Muscle layer of duodenum (tissue), 2 donors: ENCODE measurements around the gene BCAN.

Source experiments
- H3K27ac ChIP-seq: one replicate; pipeline ENCODE4 v1.7.0; 2013; ENCODE audit warnings: mild to moderate bottlenecking, low read length
- H3K27me3 ChIP-seq: one replicate; pipeline ENCODE4 v1.7.0; 2013; ENCODE audit warnings: low read depth, mild to moderate bottlenecking, control low read depth, low read length
- H3K36me3 ChIP-seq, 2 donors: one replicate each; pipeline ENCODE4 v1.7.0; 2013; ENCODE audit warnings: low read length in 2 of 2, control low read depth in 1 of 2, mild to moderate bottlenecking in 1 of 2; ENCODE audit not compliant: insufficient read depth in 2 of 2, control insufficient read depth in 1 of 2
- H3K4me1 ChIP-seq, 2 donors: one replicate each; pipeline ENCODE4 v1.7.0; 2013; ENCODE audit warnings: low read length in 2 of 2, mild to moderate bottlenecking in 2 of 2, control low read depth in 1 of 2, moderate library complexity in 1 of 2; ENCODE audit not compliant: insufficient read depth in 2 of 2, control insufficient read depth in 1 of 2
- H3K4me3 ChIP-seq, 2 donors: one replicate each; pipeline ENCODE4 v1.7.0; 2013; ENCODE audit warnings: low read length in 2 of 2, low read depth in 1 of 2, mild to moderate bottlenecking in 1 of 2
- H3K9me3 ChIP-seq, 2 donors: one replicate each; pipeline ENCODE4 v1.7.0; 2013; ENCODE audit warnings: low read length in 2 of 2, control low read depth in 1 of 2, mild to moderate bottlenecking in 1 of 2; ENCODE audit not compliant: control insufficient read depth in 1 of 2
- donor health status: healthy.

BCAN gene

DNA sequence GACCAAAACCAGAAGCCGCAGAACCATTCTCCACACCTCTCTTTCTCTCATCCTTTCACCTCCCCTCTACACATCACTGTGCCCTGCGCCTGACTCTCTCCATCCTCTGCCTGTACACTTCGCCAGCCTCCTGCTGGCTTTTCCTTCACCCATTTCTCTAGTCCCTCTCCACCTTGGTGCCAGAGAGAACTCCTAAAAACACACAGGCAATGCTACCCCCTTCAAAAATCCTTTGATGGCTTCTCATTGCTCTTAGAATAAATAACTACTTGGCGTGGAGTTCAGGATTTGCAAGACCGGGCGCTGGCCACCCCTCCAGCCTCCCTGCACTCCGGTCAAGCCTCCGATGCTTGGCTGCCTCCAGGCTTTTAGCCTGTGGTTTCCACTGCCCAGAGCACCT is 54.8 kb downstream of the BCAN start:
- peaks cover 0 to 10% of the 10 kb centered on the region in 2 donors for H3K4me1 ChIP-seq
- H3K36me3 ChIP-seq: peaks cover 0 to 5% of the 10 kb centered on the region in 2 donors
- no peaks in the 10 kb centered on the region for H3K9me3 ChIP-seq
- H3K27ac ChIP-seq: no peak overlapping the region
- H3K27me3 ChIP-seq: no peaks in the 10 kb centered on the region
- no peak overlapping the region for H3K4me3 ChIP-seq

DNA sequence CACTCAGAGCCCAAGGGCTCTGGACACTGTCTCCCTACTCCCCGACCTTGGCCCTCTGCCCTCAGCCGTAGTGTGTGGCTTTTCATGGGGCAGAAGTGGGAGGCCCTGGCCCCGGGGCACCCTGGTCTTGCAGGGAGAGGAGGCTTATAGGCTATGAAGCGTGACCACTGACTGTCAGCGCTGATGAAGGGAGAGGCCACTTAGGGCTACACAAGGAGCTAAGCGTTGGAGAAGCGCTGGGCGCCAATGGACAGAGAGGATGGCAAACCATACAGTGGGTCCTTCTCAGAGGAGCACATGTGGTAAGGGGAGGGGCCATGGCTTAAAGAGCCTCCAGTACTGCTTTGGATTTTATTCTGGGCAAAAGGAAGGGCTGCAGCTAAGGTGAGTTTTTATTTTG is 55.6 kb downstream of the BCAN start:
- Histone ChIP-seq H3K27me3 (no peaks in the 10 kb centered on the region), H3K4me3 (no peak overlapping the region), H3K9me3 (no peaks in the 10 kb centered on the region), H3K4me1 (peaks cover 0 to 7% of the 10 kb centered on the region in 2 donors), H3K36me3 (peaks cover 0 to 5% of the 10 kb centered on the region in 2 donors), H3K27ac (no peak overlapping the region)

DNA sequence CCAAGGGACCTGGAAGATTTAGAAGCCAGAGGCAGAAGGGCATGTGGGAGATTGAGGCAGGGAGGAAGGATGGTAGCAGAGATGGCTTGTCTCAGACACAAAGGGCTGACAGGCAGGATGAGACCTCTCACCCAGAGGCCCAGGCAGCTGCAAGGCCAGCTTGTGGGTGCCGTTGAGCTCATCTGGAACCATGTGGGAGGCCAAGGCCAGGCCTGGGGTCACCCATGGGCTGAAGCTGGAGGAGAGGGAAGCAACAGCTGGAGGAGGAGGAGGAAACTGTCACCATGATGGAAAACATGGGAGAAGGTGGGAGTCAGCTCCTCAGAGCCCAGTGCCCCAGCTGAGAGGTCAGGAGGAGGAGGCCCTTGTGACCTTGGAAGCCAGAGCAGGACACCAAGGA is 57.1 kb downstream of the BCAN start:
- no peak overlapping the region for H3K27ac ChIP-seq
- no peak overlapping the region for H3K4me3 ChIP-seq
- no peaks in the 10 kb centered on the region for H3K9me3 ChIP-seq
- peaks cover 10% of the 10 kb centered on the region for H3K27me3 ChIP-seq
- peaks cover 0 to 5% of the 10 kb centered on the region in 2 donors for H3K36me3 ChIP-seq
- H3K4me1 ChIP-seq: peaks cover 0 to 7% of the 10 kb centered on the region in 2 donors

DNA sequence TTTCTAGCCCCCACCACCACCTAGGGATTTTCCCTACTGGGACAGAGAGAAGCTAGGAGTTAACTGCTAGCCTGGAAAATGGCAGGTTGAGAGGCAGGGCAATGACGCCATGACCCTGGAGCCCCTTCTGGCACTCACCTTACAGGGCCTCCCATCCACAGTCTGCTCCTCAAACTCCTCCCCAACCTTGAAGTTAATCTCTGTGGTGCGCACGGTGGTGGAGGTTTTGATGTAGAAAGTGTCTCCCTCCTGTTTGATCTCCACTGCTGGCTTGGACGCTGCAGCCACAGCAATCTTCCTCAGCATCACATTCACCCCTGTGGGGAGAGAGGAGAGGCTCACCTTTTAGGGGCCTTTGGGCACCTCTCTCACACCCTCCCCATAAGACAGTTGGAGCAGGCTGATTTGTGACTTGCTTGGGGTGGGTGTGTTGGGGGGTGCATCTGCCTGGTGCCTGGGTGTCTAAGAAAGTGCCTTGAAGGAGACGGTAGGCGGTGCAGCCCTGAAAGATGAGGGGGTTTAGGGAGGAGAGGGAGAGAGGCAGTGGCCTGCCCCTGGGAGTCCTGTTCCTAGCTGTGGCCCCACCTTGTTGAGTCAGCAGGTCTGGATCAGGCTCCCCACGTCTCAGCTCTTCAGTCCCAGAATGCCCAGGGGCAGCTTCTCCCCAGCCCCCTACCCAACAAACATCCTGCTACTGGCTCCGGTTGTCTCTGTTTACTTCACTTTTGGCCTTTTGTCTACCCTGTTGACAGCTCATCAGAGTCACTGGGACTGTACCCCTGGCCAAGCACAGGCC is 59.0 kb downstream of the BCAN start:
- Histone ChIP-seq H3K9me3 (no peaks in the 10 kb centered on the region), H3K36me3 (peaks cover 0 to 5% of the 10 kb centered on the region in 2 donors), H3K4me1 (peaks cover 0 to 26% of the 10 kb centered on the region in 2 donors), H3K4me3 (no peak overlapping the region), H3K27me3 (peaks cover 22% of the 10 kb centered on the region), H3K27ac (no peak overlapping the region)

DNA sequence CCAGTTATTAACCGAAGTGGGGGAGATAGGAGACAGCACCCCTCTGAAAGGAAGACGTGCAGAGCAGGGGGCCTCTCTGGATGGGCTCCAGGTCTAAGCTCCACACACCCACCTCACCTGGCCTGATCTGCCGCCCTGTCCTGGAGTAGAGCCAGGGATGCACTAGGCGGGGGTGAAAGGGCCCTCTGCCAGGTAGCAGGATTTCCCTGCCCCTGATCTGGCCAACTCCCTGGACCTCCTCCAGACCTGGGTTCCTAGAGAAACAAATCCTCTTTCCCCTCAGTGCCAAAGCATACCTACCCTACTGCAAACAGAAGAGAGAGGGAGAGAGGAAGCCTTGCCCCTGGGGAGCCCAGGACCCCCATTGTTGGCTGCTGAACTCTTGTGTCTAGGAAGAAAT is 61.4 kb downstream of the BCAN start:
- H3K4me3 ChIP-seq: no peak overlapping the region
- H3K27me3 ChIP-seq: peaks cover 22% of the 10 kb centered on the region
- H3K27ac ChIP-seq: no peak overlapping the region
- no peaks in the 10 kb centered on the region for H3K9me3 ChIP-seq
- peaks cover 0 to 49% of the 10 kb centered on the region in 2 donors for H3K4me1 ChIP-seq
- H3K36me3 ChIP-seq: peaks cover 0 to 5% of the 10 kb centered on the region in 2 donors

DNA sequence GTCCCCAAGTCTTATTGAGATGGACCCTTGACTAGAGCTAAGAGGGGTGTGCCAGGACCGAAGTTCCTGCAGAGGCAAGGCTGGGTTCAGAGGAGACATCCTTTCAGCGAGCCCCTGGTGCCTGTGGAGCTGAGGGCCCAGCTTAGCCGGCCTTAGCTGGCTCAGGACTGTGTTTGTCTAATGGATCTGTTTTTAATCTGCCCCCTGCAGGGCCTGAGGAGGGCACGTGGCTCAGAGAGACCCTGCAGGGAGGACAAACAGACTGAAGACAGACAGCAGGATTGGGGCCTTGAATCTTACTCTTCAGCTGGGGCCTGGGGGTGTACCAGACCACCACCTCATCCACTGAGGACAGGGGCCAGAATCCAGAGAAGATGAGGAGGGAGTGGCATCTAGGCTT is 61.8 kb downstream of the BCAN start:
- Histone ChIP-seq H3K27ac (no peak overlapping the region), H3K4me1 (peaks cover 0 to 50% of the 10 kb centered on the region in 2 donors), H3K4me3 (no peak overlapping the region), H3K36me3 (peaks cover 0 to 5% of the 10 kb centered on the region in 2 donors), H3K9me3 (no peaks in the 10 kb centered on the region), H3K27me3 (peaks cover 22% of the 10 kb centered on the region)

DNA sequence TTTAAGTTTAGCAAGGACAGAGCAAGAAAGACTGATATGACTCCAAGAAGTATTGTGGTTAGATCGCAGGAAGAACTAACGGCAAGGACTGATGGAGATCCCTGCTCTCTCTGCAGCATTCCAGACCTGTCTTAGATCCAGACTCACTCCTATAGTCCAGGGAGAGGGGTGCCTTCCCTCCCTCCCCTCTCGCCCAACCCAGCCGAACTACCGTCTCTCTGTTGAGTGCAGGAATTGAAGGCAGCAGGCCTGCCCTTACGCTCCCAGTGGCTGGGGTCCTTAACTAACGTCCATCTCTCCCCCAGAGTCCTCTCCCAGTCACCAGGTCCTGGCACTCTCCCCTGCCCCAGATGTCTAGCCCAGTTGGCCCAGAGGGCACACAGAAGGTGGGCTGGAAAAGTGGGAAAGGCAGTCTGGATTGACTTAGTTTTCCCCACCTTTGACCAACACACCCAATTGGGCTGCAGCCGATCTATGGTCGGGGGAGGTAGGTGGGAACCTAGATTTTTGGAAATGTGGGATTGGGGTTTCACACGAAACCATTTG is 62.3 kb downstream of the BCAN start:
- Histone ChIP-seq H3K9me3 (no peaks in the 10 kb centered on the region), H3K27me3 (peaks cover 22% of the 10 kb centered on the region), H3K4me3 (peak overlapping the region in 1 of 2 donors; percentile 62), H3K4me1 (peaks cover under 1 to 52% of the 10 kb centered on the region in 2 donors), H3K36me3 (peaks cover 0 to 5% of the 10 kb centered on the region in 2 donors), H3K27ac (no peak overlapping the region)

DNA sequence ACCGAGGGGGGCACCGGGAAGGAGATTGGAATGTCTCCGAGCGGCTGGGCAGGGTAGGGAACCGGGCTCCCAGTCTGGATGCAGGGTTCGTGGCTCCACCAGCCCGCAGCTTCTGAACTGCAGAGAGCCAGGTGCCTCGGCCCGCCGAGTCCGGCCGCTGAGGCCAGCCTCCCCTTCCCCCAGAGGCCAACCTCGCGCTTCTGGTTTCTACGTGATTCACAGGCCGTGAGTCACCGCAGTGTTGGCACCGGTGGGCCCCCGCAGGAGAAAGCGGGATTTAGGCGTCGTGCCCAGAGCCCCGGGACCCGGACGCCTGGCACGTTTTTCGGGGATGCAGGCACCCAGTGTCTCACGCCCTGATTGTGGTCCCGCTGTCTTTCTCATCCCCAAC is 63.0 kb downstream of the BCAN start:
- Histone ChIP-seq H3K9me3 (no peaks in the 10 kb centered on the region), H3K27me3 (peaks cover 22% of the 10 kb centered on the region), H3K36me3 (peaks cover 0 to 5% of the 10 kb centered on the region in 2 donors), H3K27ac (no peak overlapping the region), H3K4me1 (peaks cover 7 to 59% of the 10 kb centered on the region in 2 donors), H3K4me3 (peak overlapping the region; percentile 42 to 62)

DNA sequence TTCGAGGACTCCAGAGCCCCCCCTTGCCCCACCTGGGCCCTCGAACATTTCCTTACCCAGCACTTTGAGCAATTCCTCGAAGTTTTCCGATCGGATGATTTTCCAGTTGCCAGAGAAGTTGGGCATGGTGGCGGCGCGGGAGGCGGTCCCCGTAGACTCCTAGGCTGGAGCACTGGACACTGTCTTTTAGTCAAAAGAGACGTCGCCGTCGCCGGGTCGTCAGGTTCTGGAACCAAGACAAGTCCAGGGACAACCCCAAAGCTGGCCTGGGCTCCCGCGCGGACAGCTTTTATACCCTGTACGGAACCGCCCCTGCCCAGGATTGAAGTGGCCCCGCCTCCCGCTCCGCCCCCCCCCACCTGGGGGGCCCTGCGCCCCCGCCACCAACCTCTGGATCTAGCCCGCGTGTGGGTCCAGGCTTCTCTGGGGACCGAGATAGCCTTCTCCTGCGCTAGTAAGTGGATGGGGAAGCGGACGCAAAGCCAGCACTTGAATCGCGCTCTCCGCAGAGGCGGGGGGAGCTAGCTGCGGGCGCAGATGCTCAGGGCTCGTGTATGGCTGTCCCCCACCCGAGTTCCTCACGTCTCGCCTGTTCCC is 63.5 kb downstream of the BCAN start, which contains the start of gene CRABP2:
Gene CRABP2 (minus strand): TSS at position 263 of the 597 bp plus-strand sequence. CDS start 137 bp downstream, at position 126.
- peak within 1 kb of the TSS; percentile 42 to 62 for H3K4me3 ChIP-seq
- H3K27me3 ChIP-seq: peaks cover 22% of the 10 kb centered on the region
- no peak within 1 kb of the TSS for H3K27ac ChIP-seq
- H3K9me3 ChIP-seq: no peaks in the 10 kb centered on the region
- peaks cover 10 to 64% of the 10 kb centered on the region in 2 donors for H3K4me1 ChIP-seq
- peaks cover 0 to 4% of the 10 kb centered on the region in 2 donors for H3K36me3 ChIP-seq

DNA sequence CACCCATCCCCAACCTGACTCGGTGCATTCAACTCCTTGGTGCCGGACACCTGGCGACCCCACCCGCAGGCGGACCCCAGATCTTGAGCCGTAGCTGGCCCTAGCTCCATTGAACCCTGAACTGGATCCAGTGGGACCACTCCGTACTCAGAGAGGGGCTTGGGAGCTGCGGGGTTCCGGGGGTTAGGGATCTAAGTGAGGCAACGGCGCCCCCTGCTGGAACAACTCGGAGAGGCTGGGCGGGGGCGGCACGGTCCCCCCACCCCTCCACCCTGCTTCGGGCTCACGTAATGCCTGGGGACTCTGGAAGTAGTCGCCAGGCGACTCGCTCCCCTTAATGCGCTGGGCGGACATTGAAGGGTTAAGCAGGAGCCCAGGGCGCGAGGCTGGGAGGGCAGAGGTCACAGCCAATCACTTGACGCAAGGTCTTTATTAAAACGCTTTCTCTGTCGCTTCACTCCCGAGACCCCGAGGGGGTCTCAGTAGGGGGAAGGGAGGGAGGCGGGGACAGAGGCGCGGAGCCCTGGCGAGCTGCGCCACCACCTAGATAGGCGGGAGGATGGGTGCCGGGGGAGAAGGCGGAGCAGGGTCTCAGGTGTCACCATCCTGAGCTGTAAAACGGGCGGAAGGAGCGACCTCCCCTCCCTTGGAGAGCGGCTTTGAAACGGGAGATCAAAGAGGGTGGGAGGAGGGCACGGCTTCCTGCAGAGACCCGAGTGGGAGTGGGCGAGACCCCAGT is 64.2 kb downstream of the BCAN start:
- H3K27ac ChIP-seq: no peak overlapping the region
- H3K4me1 ChIP-seq: peaks cover 10 to 69% of the 10 kb centered on the region in 2 donors
- H3K27me3 ChIP-seq: peaks cover 22% of the 10 kb centered on the region
- H3K9me3 ChIP-seq: no peaks in the 10 kb centered on the region
- H3K36me3 ChIP-seq: no peaks in the 10 kb centered on the region
- peak overlapping the region; percentile 42 to 62 for H3K4me3 ChIP-seq
